Measurements from ENCODE around the gene SPINDOC. TPM values are rescaled to one million over a fixed set of nuclear protein-coding genes. Genes with fewer than 3 reads are reported as not detected.

SPINDOC gene
- polyA plus RNA-seq, 3 donors: 0.10 to 3.3 (median 0.20) TPM

GRCh38 chr11:63764679-63765647 lies 48.3 kb upstream of the SPINDOC start:
- Histone ChIP-seq H3K27ac (ENCODE audit: low read depth in 1 of 2, low read length in 2 of 2) (no peak overlapping the region), H2AFZ (ENCODE audit: insufficient read depth, low read depth, low read length, poor library complexity, severe bottlenecking) (no peak overlapping the region), H3K27me3 (ENCODE audit: control insufficient read depth in 2 of 2, insufficient read depth in 2 of 2, low read length in 2 of 2) (peaks cover 6 to 8% of the 10 kb centered on the region in 2 donors), H3K4me1 (ENCODE audit: control insufficient read depth in 1 of 2, insufficient read depth in 2 of 2, low read length in 2 of 2) (peaks cover 13 to 24% of the 10 kb centered on the region in 2 donors), H3K4me2 (replicated peaks; ENCODE audit: extremely low read depth, low read length, poor library complexity, severe bottlenecking) (no peak overlapping the region), H3K79me2 (ENCODE audit: insufficient read depth, low read length) (no peaks in the 10 kb centered on the region), H3K4me3 (replicated peaks in 1 of 3; ENCODE audit: low read depth in 2 of 3, low read length in 3 of 3) (no peak overlapping the region), H3K36me3 (replicated peaks in 1 of 2; ENCODE audit: control insufficient read depth in 1 of 2, insufficient read depth in 2 of 2, low read length in 2 of 2) (peaks cover 7 to 12% of the 10 kb centered on the region in 2 donors), H3K9ac (ENCODE audit: insufficient read depth, low read length, poor library complexity, severe bottlenecking) (no peak overlapping the region), H4K20me1 (ENCODE audit: insufficient read depth, low read length) (peaks cover 20% of the 10 kb centered on the region), H3K9me3 (replicated peaks in 1 of 2; ENCODE audit: control insufficient read depth in 1 of 2, insufficient read depth in 1 of 2, low read length in 2 of 2) (peaks cover 3 to 4% of the 10 kb centered on the region in 2 donors)
- H3K4me3 Mint-ChIP-seq: no peak overlapping the region
- 94% methylated on average over 16 of the region's 30 CpGs for WGBS (ENCODE audit: insufficient coverage)
- no peak for TF ChIP-seq CTCF (IDR thresholded peaks at IDR 0.05)
- peaks cover 3 to 4% of the 10 kb centered on the region in 2 donors for H3K36me3 Mint-ChIP-seq
- intact Hi-C loops (cut with micrococcal nuclease): loop anchor here (5.0 to 10.0 kb wide), 3 partner anchors 182 to 382 kb away; no protein-coding TSS in a partner anchor
- no peak for DNase-seq
- H3K4me1 Mint-ChIP-seq: peaks cover 12% of the 10 kb centered on the region
- H3K27me3 Mint-ChIP-seq (ENCODE audit: low read depth in 3 of 3): peaks cover 3 to 18% (median 6%) of the 10 kb centered on the region in 3 donors
- H3K9me3 Mint-ChIP-seq: peaks cover 0 to 5% (median 3%) of the 10 kb centered on the region in 7 donors
- H3K27ac Mint-ChIP-seq: peak overlapping the region in 1 of 7 donors; percentile 68

- Histone ChIP-seq H3K4me3 (replicated peaks in 1 of 3; ENCODE audit: low read depth in 2 of 3, low read length in 3 of 3) (no peak overlapping the region), H3K27ac (ENCODE audit: low read depth in 1 of 2, low read length in 2 of 2) (no peak overlapping the region), H3K27me3 (ENCODE audit: control insufficient read depth in 2 of 2, insufficient read depth in 2 of 2, low read length in 2 of 2) (peaks cover 13 to 16% of the 10 kb centered on the region in 2 donors), H3K36me3 (replicated peaks in 1 of 2; ENCODE audit: control insufficient read depth in 1 of 2, insufficient read depth in 2 of 2, low read length in 2 of 2) (peaks cover under 1 to 4% of the 10 kb centered on the region in 2 donors), H3K9me3 (replicated peaks in 1 of 2; ENCODE audit: control insufficient read depth in 1 of 2, insufficient read depth in 1 of 2, low read length in 2 of 2) (peaks cover 3 to 5% of the 10 kb centered on the region in 2 donors), H3K9ac (ENCODE audit: insufficient read depth, low read length, poor library complexity, severe bottlenecking) (no peak overlapping the region), H3K4me1 (ENCODE audit: control insufficient read depth in 1 of 2, insufficient read depth in 2 of 2, low read length in 2 of 2) (peaks cover 14 to 27% of the 10 kb centered on the region in 2 donors), H3K4me2 (replicated peaks; ENCODE audit: extremely low read depth, low read length, poor library complexity, severe bottlenecking) (no peak overlapping the region), H4K20me1 (ENCODE audit: insufficient read depth, low read length) (peaks cover 13% of the 10 kb centered on the region), H3K79me2 (ENCODE audit: insufficient read depth, low read length) (no peaks in the 10 kb centered on the region), H2AFZ (ENCODE audit: insufficient read depth, low read depth, low read length, poor library complexity, severe bottlenecking) (no peak overlapping the region)
- Mint-ChIP-seq H3K9me3 (peaks cover 2 to 9% (median 4%) of the 10 kb centered on the region in 7 donors), H3K27me3 (ENCODE audit: low read depth in 3 of 3) (peaks cover 11 to 26% (median 14%) of the 10 kb centered on the region in 3 donors), H3K27ac (no peak overlapping the region), H3K36me3 (peaks cover 3 to 4% of the 10 kb centered on the region in 2 donors), H3K4me3 (no peak overlapping the region), H3K4me1 (peaks cover 16% of the 10 kb centered on the region)
- intact Hi-C loops (cut with micrococcal nuclease): loop anchor here (5.0 to 10.0 kb wide), 3 partner anchors 182 to 382 kb away; no protein-coding TSS in a partner anchor
- no peak for DNase-seq
- no peak for TF ChIP-seq CTCF (IDR thresholded peaks at IDR 0.05)
- WGBS (ENCODE audit: insufficient coverage): 86% methylated on average over 14 of the region's 18 CpGs
These were observed 47.5 kb upstream of the SPINDOC start for GRCh38 chr11:63765688-63766241.
